Neural cell (in vitro differentiated cells): ENCODE data around the gene FCN3. TPM values are rescaled to one million over a fixed set of nuclear protein-coding genes. Genes with fewer than 3 reads are reported as not detected.

Source experiments
- H2AFZ ChIP-seq: fragments of 200-600, 300-800 bp; sonication (generic), shearing (Covaris generic); 2 replicates; pipeline ENCODE4 v1.6.0; 2014; ENCODE audit warnings: low read depth, mild to moderate bottlenecking, antibody characterized with exemption, low read length, moderate library complexity
- H3F3A ChIP-seq: fragments of 200-600 bp; shearing (Covaris generic); 2 replicates; pipeline ENCODE4 v1.6.1; 2016; ENCODE audit warnings: mild to moderate bottlenecking, moderate library complexity, mixed read lengths, antibody characterized with exemption, low read length; ENCODE audit not compliant: insufficient read depth, poor library complexity, severe bottlenecking
- H3K27ac ChIP-seq: fragments of 200-600, 300-800 bp; sonication (generic), shearing (Covaris generic); 2 replicates; pipeline ENCODE4 v1.5.1; 2014; ENCODE audit warnings: mild to moderate bottlenecking, low read length, moderate library complexity
- H3K27me3 ChIP-seq: fragments of 300-800, 200-600 bp; sonication (generic), shearing (Covaris generic); 2 replicates; pipeline ENCODE4 v1.6.0; 2014; ENCODE audit warnings: mild to moderate bottlenecking, low read depth, low read length, moderate library complexity; ENCODE audit not compliant: insufficient read depth
- H3K36me3 ChIP-seq: fragments of 300-800, 200-600 bp; sonication (generic), shearing (Covaris generic); 2 replicates; pipeline ENCODE4 v1.5.1; 2014; ENCODE audit warnings: mild to moderate bottlenecking, antibody characterized with exemption, low read length, moderate library complexity; ENCODE audit not compliant: insufficient read depth
- H3K4me2 ChIP-seq: fragments of 300-800, 200-600 bp; sonication (generic), shearing (Covaris generic); 2 replicates; pipeline ENCODE4 v1.6.0; 2014; ENCODE audit warnings: mild to moderate bottlenecking, low read length
- H3K4me3 ChIP-seq: fragments of 300-800, 200-600 bp; sonication (generic), shearing (Covaris generic); 2 replicates; pipeline ENCODE4 v1.5.1; 2014; ENCODE audit warnings: mild to moderate bottlenecking, low read length, moderate library complexity
- H3K79me2 ChIP-seq: fragments of 200-600 bp; shearing (Covaris generic); replicated peaks from 2 replicates; pipeline ENCODE4 v1.6.0; 2014; ENCODE audit warnings: mild to moderate bottlenecking, low read length, moderate library complexity; ENCODE audit not compliant: insufficient read depth
- H3K9ac ChIP-seq: fragments of 300-800, 200-600 bp; sonication (generic), shearing (Covaris generic); 2 replicates; pipeline ENCODE4 v1.6.1; 2016; ENCODE audit warnings: mild to moderate bottlenecking, low read length, mixed read lengths
- H3K9me2 ChIP-seq: fragments of 200-600 bp; shearing (Covaris generic); 2 replicates; pipeline ENCODE4 v1.6.1; 2016; ENCODE audit warnings: mild to moderate bottlenecking, low read length, mixed read lengths; ENCODE audit not compliant: insufficient read depth
- H3K9me3 ChIP-seq: fragments of 200-600, 300-800 bp; sonication (generic), shearing (Covaris generic); 2 replicates; pipeline ENCODE4 v1.6.1; 2016; ENCODE audit warnings: mild to moderate bottlenecking, mixed run types, low read length, moderate library complexity, mixed read lengths
- H4K20me1 ChIP-seq: fragments of 200-600 bp; shearing (Covaris generic); 2 replicates; pipeline ENCODE4 v1.6.1; 2016; ENCODE audit warnings: mild to moderate bottlenecking, mixed run types; ENCODE audit not compliant: insufficient read depth
- EP300 ChIP-seq: fragments of 450-650 bp; conservative IDR thresholded peaks from 2 replicates; pipeline ENCODE4 v1.6.1; 2014; ENCODE audit warnings: antibody characterized with exemption, mild to moderate bottlenecking, moderate library complexity; ENCODE audit not compliant: poor library complexity, severe bottlenecking
- EZH2 ChIP-seq: fragments of 200-600, 300-800 bp; shearing (Covaris generic), sonication (generic); IDR thresholded peaks from 2 replicates; pipeline ENCODE4 v1.6.1; 2014; ENCODE audit warnings: antibody characterized with exemption, low read length, borderline replicate concordance, mild to moderate bottlenecking; ENCODE audit not compliant: insufficient read depth, poor library complexity, severe bottlenecking
- MXI1 ChIP-seq: fragments of 450-650 bp; conservative IDR thresholded peaks from 2 replicates; pipeline ENCODE4 v1.6.1; 2014; ENCODE audit warnings: antibody characterized with exemption, mild to moderate bottlenecking; ENCODE audit not compliant: poor library complexity, severe bottlenecking
- POLR2AphosphoS5 ChIP-seq: IDR thresholded peaks from 2 replicates; pipeline ENCODE4 v1.6.1; 2012
- RAD21 ChIP-seq: fragments of 450-650 bp; conservative IDR thresholded peaks from 2 replicates; pipeline ENCODE4 v1.6.1; 2014; ENCODE audit warnings: antibody characterized with exemption, mild to moderate bottlenecking, moderate library complexity
- REST ChIP-seq: IDR thresholded peaks from 2 replicates; pipeline ENCODE4 v1.6.1; 2012; ENCODE audit warnings: borderline replicate concordance
- SMC3 ChIP-seq: fragments of 450-650 bp; conservative IDR thresholded peaks from 2 replicates; pipeline ENCODE4 v1.6.1; 2014; ENCODE audit warnings: antibody characterized with exemption, mild to moderate bottlenecking, moderate library complexity; ENCODE audit not compliant: poor library complexity
- TAF1 ChIP-seq: IDR thresholded peaks from 2 replicates; pipeline ENCODE4 v1.6.1; 2012; ENCODE audit warnings: low read depth
- polyA plus RNA-seq: library from polyadenylated mRNA; depleted of rRNA; stranded (reverse); fragments of >200 nt; gene quantifications from 2 replicates; pipeline ENCODE4 v1.2.3, GENCODE V29; 2014
- TF ChIP-seq, protein P1 (sequence below): fragments of 450-650 bp; IDR thresholded peaks from 2 replicates; pipeline ENCODE4 v1.5.1; 2014; ENCODE audit warnings: antibody characterized with exemption, mild to moderate bottlenecking, moderate library complexity; ENCODE audit not compliant: poor library complexity, severe bottlenecking

Gene FCN3
- polyA plus RNA-seq, 1 donor from 2014 or later = not detected

- TF ChIP-seq REST = no peak
- no peak for TF ChIP-seq SMC3
- TF ChIP-seq EP300 = no peak
- TF ChIP-seq EZH2 = no peak
- no peak for TF ChIP-seq POLR2AphosphoS5
- TF ChIP-seq TAF1 = no peak
- TF ChIP-seq RAD21 = no peak
- TF ChIP-seq, protein P1, sequence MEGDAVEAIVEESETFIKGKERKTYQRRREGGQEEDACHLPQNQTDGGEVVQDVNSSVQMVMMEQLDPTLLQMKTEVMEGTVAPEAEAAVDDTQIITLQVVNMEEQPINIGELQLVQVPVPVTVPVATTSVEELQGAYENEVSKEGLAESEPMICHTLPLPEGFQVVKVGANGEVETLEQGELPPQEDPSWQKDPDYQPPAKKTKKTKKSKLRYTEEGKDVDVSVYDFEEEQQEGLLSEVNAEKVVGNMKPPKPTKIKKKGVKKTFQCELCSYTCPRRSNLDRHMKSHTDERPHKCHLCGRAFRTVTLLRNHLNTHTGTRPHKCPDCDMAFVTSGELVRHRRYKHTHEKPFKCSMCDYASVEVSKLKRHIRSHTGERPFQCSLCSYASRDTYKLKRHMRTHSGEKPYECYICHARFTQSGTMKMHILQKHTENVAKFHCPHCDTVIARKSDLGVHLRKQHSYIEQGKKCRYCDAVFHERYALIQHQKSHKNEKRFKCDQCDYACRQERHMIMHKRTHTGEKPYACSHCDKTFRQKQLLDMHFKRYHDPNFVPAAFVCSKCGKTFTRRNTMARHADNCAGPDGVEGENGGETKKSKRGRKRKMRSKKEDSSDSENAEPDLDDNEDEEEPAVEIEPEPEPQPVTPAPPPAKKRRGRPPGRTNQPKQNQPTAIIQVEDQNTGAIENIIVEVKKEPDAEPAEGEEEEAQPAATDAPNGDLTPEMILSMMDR = no peak
- H3K36me3 ChIP-seq = no peaks in the 10 kb centered on the region
- no peaks in the 10 kb centered on the region for H3K9me2 ChIP-seq
- no peaks in the 10 kb centered on the region for H3K79me2 ChIP-seq
- H3F3A ChIP-seq = no peaks in the 10 kb centered on the region
- no peaks in the 10 kb centered on the region for H3K9me3 ChIP-seq
- H2AFZ ChIP-seq = no peak overlapping the region
- H3K27ac ChIP-seq = no peak overlapping the region
- no peaks in the 10 kb centered on the region for H4K20me1 ChIP-seq
- H3K27me3 ChIP-seq = peaks cover 24% of the 10 kb centered on the region
- no peak overlapping the region for H3K9ac ChIP-seq
- no peak overlapping the region for H3K4me3 ChIP-seq
- H3K4me2 ChIP-seq = no peak overlapping the region
Observed at GRCh38 chr1:27361044-27361402, 13.6 kb downstream of the FCN3 start.

- H3K9me2 ChIP-seq = no peaks in the 10 kb centered on the region
- no peaks in the 10 kb centered on the region for H3K79me2 ChIP-seq
- no peaks in the 10 kb centered on the region for H3F3A ChIP-seq
- H3K4me3 ChIP-seq = no peak overlapping the region
- H3K4me2 ChIP-seq = no peak overlapping the region
- H3K9me3 ChIP-seq = no peaks in the 10 kb centered on the region
- TF ChIP-seq, protein P1 = no peak
- TF ChIP-seq MXI1 (no peak), EP300 (no peak), RAD21 (no peak), SMC3 (no peak), EZH2 (no peak), TAF1 (no peak), POLR2AphosphoS5 (no peak), REST (no peak)
- H3K27me3 ChIP-seq = peaks cover 24% of the 10 kb centered on the region
- H4K20me1 ChIP-seq = no peaks in the 10 kb centered on the region
- no peak overlapping the region for H3K9ac ChIP-seq
- H3K36me3 ChIP-seq = no peaks in the 10 kb centered on the region
- no peak overlapping the region for H3K27ac ChIP-seq
- H2AFZ ChIP-seq = no peak overlapping the region
Observed at GRCh38 chr1:27360159-27361043, 14.2 kb downstream of the FCN3 start.
